ENCODE measurements around the gene F10.
A peak's percentile ranks its signal among the peaks of the same experiment; 100 is the strongest.

F10 gene

GRCh38 chr13:113117911-113118260 is 4.7 kb upstream of the F10 start:
- DNase-seq, result no peak

- no peak for DNase-seq
Observed at GRCh38 chr13:113118261-113119021, 4.2 kb upstream of the F10 start.

GRCh38 chr13:113119166-113119821 is 3.3 kb upstream of the F10 start:
- DNase-seq, result no peak

GRCh38 chr13:113119822-113120189 is 2.8 kb upstream of the F10 start:
- no peak for DNase-seq

GRCh38 chr13:113120300-113121182 is 2.1 kb upstream of the F10 start:
- no peak for DNase-seq

GRCh38 chr13:113121183-113121927 is 1.2 kb upstream of the F10 start:
- no peak for DNase-seq

- no peak for DNase-seq
Observed at GRCh38 chr13:113121928-113122471, 599 bp upstream of the F10 start.

- peak; percentile 43 for DNase-seq
Observed at GRCh38 chr13:113123226-113124201, 915 bp downstream of the F10 start.

- DNase-seq, result no peak
Observed at GRCh38 chr13:113124211-113124970, 1.8 kb downstream of the F10 start.

- DNase-seq, result no peak
Observed at GRCh38 chr13:113125506-113126264, 3.1 kb downstream of the F10 start.

GRCh38 chr13:113126265-113127150 is 3.9 kb downstream of the F10 start:
- no peak for DNase-seq

GRCh38 chr13:113129480-113129879 is 6.9 kb downstream of the F10 start:
- DNase-seq, result no peak

GRCh38 chr13:113129921-113130750 is 7.5 kb downstream of the F10 start:
- peak; percentile 56 for DNase-seq

GRCh38 chr13:113135281-113135760 is 12.7 kb downstream of the F10 start:
- no peak for DNase-seq

GRCh38 chr13:113137691-113138298 is 15.2 kb downstream of the F10 start:
- DNase-seq, result no peak

- no peak for DNase-seq
Observed at GRCh38 chr13:113138792-113139551, 16.4 kb downstream of the F10 start.
